MCF 10A (cell line): ENCODE measurements around the gene KRTAP10-9. TPM values are rescaled to one million over a fixed set of nuclear protein-coding genes. Genes with fewer than 3 reads are reported as not detected.
"Not testable (repeated sequence)": the region's sequence is repeated elsewhere in the genome, so short reads cannot be mapped to it uniquely, and the experiment has no call there.

Experiments
- BruUV-seq: library from RNA; stranded (reverse); fragments of 400-500 nt; replicated peaks from 2 replicates; lab custom pipeline; 2021; lab: Mats Ljungman, UMichigan
- CTCF ChIA-PET: fragments of 300-600 bp; sonication (Branson Sonifier 250); formaldehyde crosslinking; extraction: SDS; loops from one replicate; lab custom pipeline; 2021; ENCODE audit warnings: antibody characterized with exemption, inconsistent platforms; lab: Yijun Ruan, JAX
- POLR2A ChIA-PET: fragments of 300-600, 350-650 bp; sonication (Branson Sonifier 250); formaldehyde crosslinking; extraction: SDS; loops from one replicate; lab custom pipeline; 2020; ENCODE audit warnings: antibody characterized with exemption, inconsistent platforms; lab: Yijun Ruan, JAX
- DNase-seq: peaks from one replicate; pipeline ENCODE4 v3.0.0-alpha.2; 2018; ENCODE audit not compliant: unreplicated experiment
- H3K27ac Mint-ChIP-seq: one replicate; pipeline ENCODE4 v1.8.0; 2022; ENCODE audit warnings: mild to moderate bottlenecking, low read depth, mixed read lengths; ENCODE audit not compliant: unreplicated experiment
- H3K27me3 Mint-ChIP-seq: one replicate; pipeline ENCODE4 v1.8.0; 2022; ENCODE audit warnings: mixed read lengths; ENCODE audit not compliant: insufficient read depth, unreplicated experiment
- H3K36me3 Mint-ChIP-seq: one replicate; pipeline ENCODE4 v1.8.0; 2022; ENCODE audit warnings: mild to moderate bottlenecking, moderate library complexity, mixed read lengths; ENCODE audit not compliant: insufficient read depth, unreplicated experiment
- H3K4me1 Mint-ChIP-seq: one replicate; pipeline ENCODE4 v1.8.0; 2022; ENCODE audit warnings: mixed read lengths; ENCODE audit not compliant: insufficient read depth, unreplicated experiment
- H3K4me3 Mint-ChIP-seq: one replicate; pipeline ENCODE4 v1.8.0; 2022; ENCODE audit warnings: mild to moderate bottlenecking, moderate library complexity, mixed read lengths; ENCODE audit not compliant: unreplicated experiment
- H3K9me3 Mint-ChIP-seq: one replicate; pipeline ENCODE4 v1.8.0; 2022; ENCODE audit warnings: mixed read lengths; ENCODE audit not compliant: unreplicated experiment
- intact Hi-C: fragments of 100-400 bp; cut with micrococcal nuclease; formaldehyde crosslinking; loops from 2 replicates; pipeline ENCODE4 v1.14.1; 2022
- total RNA-seq: library from RNA; stranded (reverse); gene quantifications from 2 replicates; pipeline ENCODE4 v1.2.3, GENCODE V29; 2022
- TF ChIP-seq, protein P1 (sequence below): fragments of 200-600 bp; IDR thresholded peaks from one replicate; pipeline ENCODE4 v1.8.0; 2022; ENCODE audit warnings: antibody characterized with exemption, mild to moderate bottlenecking; ENCODE audit not compliant: unreplicated experiment

The KRTAP10-9 gene
- total RNA-seq, 1 experiment from 2014 or later, result not detected

DNA sequence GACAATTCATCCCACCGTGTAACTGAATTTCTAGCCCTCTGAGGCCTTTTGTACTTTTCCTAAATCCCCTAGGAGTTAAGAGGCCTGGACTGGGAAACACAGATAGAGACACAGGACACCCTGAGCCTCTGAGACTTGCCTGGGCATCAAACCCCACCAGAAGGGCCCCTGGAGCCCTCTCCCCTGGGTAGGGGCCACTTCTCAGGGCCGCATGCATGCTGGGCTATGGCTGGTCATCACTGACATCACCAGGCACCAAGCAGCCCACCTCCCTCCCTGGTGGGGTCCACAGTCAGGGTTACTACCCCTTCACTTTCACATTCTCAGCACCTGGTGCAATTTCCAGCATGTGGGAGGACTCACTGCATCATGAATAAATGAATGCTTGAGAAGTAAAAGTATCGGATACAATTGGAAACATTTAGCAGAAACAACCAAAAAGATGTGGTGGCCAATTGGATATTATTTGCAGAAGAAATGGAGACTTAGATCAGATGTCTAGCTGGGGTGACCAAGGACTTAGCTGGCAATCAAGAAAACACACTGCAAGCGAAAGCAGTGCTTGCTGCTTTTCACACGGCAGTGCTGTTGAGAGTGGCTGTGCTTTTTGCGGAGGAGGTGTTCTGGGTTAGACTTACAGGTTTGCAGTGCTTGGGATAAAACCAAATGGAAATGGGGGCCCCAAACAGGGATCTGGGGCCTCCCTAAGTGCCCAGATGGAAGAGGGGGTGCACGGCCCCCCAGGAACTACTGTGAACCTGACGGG, 27.4 kb upstream of the KRTAP10-9 start:
- TF ChIP-seq, protein P1, sequence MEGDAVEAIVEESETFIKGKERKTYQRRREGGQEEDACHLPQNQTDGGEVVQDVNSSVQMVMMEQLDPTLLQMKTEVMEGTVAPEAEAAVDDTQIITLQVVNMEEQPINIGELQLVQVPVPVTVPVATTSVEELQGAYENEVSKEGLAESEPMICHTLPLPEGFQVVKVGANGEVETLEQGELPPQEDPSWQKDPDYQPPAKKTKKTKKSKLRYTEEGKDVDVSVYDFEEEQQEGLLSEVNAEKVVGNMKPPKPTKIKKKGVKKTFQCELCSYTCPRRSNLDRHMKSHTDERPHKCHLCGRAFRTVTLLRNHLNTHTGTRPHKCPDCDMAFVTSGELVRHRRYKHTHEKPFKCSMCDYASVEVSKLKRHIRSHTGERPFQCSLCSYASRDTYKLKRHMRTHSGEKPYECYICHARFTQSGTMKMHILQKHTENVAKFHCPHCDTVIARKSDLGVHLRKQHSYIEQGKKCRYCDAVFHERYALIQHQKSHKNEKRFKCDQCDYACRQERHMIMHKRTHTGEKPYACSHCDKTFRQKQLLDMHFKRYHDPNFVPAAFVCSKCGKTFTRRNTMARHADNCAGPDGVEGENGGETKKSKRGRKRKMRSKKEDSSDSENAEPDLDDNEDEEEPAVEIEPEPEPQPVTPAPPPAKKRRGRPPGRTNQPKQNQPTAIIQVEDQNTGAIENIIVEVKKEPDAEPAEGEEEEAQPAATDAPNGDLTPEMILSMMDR, result no peak
- DNase-seq, result no peak
- Mint-ChIP-seq H3K27ac (no peak overlapping the region), H3K4me3 (no peak overlapping the region), H3K9me3 (peaks cover 14% of the 10 kb centered on the region), H3K4me1 (peaks cover 6% of the 10 kb centered on the region), H3K27me3 (peaks cover 36% of the 10 kb centered on the region), H3K36me3 (peaks cover 5% of the 10 kb centered on the region)
- intact Hi-C loops, result no loop called here
- no TSS peak for BruUV-seq
- POLR2A ChIA-PET, result no interaction called here
- CTCF ChIA-PET, result no interaction called here

DNA sequence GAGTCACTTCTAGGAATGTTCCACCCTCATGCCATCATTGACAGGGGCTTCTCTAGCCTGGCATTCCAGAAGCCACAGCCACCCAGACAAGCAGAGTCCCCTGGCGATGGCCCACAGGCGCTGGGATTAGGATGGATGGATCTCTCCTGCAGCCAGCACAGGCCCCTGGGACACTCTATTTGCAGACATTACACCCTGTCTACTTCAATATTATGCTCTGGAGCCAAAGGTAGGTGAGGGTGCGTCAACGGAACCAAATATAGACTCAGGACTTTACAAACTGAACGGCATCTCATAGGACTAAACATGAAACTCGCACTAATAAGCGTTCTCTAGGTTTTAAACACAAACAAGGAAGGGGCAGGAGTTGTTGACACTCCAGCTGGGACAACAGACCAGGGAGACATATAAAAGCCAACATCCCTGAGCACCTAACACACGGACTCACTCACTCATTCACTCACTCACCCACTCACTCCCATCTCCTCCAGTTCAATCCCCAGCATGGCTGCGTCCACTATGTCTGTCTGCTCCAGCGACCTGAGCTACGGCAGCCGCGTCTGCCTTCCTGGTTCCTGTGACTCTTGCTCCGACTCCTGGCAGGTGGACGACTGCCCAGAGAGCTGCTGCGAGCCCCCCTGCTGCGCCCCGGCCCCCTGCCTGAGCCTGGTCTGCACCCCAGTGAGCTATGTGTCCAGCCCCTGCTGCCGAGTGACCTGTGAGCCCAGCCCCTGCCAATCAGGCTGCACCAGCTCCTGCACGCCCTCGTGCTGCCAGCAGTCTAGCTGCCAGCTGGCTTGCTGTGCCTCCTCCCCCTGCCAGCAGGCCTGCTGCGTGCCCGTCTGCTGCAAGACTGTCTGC, 26.5 kb upstream of the KRTAP10-9 start, which contains the start of gene KRTAP10-7:
TSS of gene KRTAP10-7 (plus strand) at position 480 of the 861 bp plus-strand sequence. CDS start at position 505, 25 bp downstream.
- CTCF ChIA-PET, result interaction anchor here (0.7 kb wide), 1 partner anchor 27 kb away, joined by 4 read pairs; no protein-coding TSS in a partner anchor

DNA sequence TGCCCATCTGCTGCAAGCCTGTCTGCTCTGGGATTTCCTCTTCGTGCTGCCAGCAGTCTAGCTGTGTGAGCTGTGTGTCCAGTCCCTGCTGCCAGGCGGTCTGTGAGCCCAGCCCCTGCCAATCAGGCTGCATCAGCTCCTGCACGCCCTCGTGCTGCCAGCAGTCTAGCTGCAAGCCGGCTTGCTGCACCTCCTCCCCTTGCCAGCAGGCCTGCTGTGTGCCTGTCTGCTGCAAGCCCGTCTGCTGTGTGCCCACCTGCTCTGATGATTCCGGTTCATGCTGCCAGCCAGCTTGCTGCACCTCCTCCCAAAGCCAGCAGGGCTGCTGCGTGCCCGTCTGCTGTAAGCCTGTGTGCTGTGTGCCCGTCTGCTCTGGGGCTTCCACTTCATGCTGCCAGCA, 25.8 kb upstream of the KRTAP10-9 start:
- intact Hi-C loops, POLR2A ChIA-PET, H3K4me1 Mint-ChIP-seq, DNase-seq, H3K36me3 Mint-ChIP-seq, H3K27ac Mint-ChIP-seq, H3K4me3 Mint-ChIP-seq, BruUV-seq: not testable (repeated sequence)
- peaks cover 14% of the 10 kb centered on the region for H3K9me3 Mint-ChIP-seq
- H3K27me3 Mint-ChIP-seq, result peaks cover 52% of the 10 kb centered on the region
- CTCF ChIA-PET, result interaction anchor here (0.7 to 1.1 kb wide), 2 partner anchors 28 to 141 kb away, joined by 3 to 4 read pairs; no protein-coding TSS in a partner anchor

More for the DNA sequence above, 26.5 kb upstream of the KRTAP10-9 start, which contains the start of gene KRTAP10-7:
- H3K9me3 Mint-ChIP-seq, result peaks cover 14% of the 10 kb centered on the region
- H3K36me3 Mint-ChIP-seq, DNase-seq, H3K4me1 Mint-ChIP-seq, H3K27ac Mint-ChIP-seq, intact Hi-C loops, POLR2A ChIA-PET, BruUV-seq, H3K4me3 Mint-ChIP-seq: not testable (repeated sequence)
- H3K27me3 Mint-ChIP-seq, result peaks cover 45% of the 10 kb centered on the region

DNA sequence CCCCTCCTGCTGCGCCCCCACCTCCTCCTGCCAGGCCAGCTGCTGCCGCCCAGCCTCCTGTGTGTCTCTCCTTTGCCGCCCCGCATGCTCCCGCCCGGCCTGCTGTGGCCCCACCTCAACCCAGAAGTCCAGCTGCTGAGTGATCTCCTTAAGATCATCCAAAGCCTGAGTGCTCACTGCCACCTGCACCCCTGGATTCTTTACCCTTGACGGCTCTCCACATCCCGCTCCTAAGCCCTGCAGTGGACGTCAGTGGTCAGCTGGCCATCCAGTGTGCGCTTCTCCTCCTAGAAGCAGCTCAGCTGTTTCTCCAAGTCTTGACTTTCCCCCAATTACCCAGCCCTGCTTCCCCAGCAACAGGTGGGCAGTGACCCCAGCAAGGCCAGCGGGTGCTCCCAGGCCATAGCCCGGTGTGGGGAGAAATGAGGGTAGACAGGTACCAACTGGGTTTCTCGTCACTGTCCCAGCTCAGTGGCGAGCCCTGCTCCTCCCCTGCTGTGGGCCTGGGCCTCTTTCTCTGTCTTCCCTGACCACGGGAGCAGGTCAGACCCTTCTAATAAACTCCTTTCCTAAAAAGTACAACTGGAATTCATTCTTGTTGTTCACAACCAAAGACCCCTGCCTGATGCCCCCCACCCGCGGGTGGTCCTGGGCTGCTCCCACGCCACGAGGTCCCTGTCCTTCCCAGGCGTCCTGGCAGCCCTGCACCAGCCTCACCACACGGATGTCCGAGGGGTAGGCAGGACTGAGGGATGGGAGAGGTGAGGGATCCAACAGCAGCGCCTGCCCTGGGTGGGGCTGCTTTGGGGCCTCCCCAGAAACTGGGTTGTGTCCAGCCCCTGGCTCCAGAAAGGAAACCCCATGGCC, 25.1 kb upstream of the KRTAP10-9 start:
- intact Hi-C loops, result no loop called here
- DNase-seq, result no peak
- ChIA-PET POLR2A (no interaction called here), CTCF (interaction anchor here (1.1 kb wide), 1 partner anchor 141 kb away, joined by 3 read pairs; no protein-coding TSS in a partner anchor)
- Mint-ChIP-seq H3K27me3 (peaks cover 60% of the 10 kb centered on the region), H3K9me3 (peaks cover 14% of the 10 kb centered on the region), H3K4me3 (no peak overlapping the region), H3K27ac (no peak overlapping the region), H3K4me1 (peaks cover 6% of the 10 kb centered on the region), H3K36me3 (peaks cover 5% of the 10 kb centered on the region)
- TF ChIP-seq, protein P1, result no peak
- no TSS peak for BruUV-seq
